ENCODE data around the gene PARVB.
"Not testable (repeated sequence)": the region's sequence is repeated elsewhere in the genome, so short reads cannot be mapped to it uniquely, and the experiment has no call there.

The PARVB gene

DNA sequence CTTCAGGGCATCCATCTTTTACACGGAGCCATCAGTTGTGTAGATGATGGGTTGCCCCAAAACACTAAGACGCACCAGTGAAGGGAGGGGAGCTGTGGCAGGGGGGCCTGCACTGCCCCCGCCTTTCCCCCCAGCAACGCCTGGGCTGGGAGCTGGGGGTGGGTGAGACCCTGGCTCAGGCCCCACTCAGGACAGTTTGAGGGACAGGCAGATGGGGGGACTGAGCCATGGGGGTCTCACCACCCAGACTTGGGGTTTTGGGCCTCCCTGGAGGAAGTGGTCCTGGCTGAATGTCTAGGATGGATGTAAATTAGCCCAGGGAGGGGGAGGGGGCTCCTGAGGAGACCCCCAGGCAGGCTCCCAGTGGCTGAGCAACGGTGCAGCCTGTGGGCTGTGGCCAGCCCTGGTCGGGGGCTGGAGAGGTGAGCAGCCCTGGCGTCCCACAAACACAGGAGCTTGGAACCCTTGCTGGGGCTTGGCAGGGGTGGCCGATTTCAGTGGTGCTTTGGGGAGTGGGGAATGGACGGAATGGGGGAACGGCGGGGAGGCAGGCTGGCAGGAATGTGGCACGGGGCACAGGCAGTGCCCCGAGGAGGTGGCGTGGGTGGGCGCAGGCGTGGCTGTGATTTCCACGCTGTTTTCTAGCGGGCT lies 6.1 kb downstream of the PARVB start:
- DNase-seq, result no peak

- DNase-seq, result no peak
Measured at GRCh38 chr22:44030702-44031082, 6.6 kb downstream of the PARVB start.

- peak; percentile 60 for DNase-seq
Measured at GRCh38 chr22:44031158-44031952, 7.3 kb downstream of the PARVB start.

DNA sequence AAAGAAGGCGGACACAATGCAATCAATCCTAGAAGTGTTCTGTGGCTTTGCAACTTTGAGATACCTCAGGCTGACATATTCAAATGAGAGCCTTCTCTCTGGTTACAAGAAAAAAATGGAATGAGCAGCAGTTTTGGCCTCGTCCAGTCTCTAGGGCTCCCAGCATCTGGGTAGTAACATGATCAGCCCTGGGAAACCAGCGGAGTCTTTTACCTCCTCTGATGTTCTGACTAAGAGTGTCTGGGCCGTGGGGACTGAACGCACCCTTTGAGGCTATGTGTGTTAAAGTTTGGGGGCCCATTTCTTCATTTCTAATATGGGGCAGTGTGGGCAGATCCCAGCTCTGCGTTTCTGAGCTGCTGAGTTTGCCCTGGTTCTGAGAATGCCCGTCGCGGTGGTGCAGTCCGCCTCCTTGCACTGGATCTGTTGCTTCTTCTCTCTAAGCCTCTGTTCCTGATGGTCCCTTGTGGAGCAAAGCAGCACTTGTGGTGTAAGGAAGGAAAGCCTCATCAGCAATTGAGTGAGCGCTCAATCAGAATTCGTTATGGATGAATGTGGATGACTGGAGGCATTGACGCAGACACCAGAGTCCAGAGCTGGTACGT lies 8.1 kb downstream of the PARVB start:
- no peak for DNase-seq

DNA sequence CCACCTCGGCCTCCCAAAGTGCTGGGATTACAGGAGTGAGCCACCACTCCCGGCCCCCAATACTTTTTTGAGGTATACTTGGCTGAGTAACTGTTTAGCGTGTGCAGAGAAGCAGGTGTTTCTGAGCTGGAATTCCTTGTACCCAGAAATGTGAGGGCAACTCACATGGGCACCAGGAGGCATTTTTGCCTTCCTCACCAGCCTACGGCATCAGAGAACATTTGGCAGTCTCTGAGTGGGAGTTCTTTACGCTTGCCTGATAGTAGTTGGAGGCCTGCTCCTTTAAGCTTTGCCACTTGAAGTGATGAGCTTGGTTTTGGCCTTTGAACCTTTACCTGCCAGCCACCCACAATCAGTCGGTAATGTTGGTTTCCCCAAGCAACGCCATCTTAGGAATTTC lies 9.2 kb downstream of the PARVB start:
- DNase-seq, result no peak

DNA sequence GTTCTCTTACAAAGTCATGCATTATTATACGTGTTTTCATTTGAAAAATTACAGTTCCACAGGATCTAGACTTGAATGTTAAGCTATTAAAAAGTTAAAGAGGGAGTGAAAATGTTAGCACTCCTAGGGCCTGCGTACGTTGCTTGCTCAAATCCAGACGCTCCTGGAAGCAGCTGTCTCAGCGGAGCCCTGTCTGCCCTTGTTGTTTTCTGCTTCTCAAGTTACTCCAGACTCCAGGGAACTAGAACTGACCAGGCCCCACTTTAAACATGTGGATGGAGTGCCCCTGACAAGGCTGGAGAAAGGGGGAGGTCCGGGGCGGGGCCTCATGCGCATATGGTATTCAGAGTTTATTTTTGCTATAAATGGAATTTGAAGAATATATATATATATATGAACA lies 9.6 kb downstream of the PARVB start:
- DNase-seq, result no peak

DNA sequence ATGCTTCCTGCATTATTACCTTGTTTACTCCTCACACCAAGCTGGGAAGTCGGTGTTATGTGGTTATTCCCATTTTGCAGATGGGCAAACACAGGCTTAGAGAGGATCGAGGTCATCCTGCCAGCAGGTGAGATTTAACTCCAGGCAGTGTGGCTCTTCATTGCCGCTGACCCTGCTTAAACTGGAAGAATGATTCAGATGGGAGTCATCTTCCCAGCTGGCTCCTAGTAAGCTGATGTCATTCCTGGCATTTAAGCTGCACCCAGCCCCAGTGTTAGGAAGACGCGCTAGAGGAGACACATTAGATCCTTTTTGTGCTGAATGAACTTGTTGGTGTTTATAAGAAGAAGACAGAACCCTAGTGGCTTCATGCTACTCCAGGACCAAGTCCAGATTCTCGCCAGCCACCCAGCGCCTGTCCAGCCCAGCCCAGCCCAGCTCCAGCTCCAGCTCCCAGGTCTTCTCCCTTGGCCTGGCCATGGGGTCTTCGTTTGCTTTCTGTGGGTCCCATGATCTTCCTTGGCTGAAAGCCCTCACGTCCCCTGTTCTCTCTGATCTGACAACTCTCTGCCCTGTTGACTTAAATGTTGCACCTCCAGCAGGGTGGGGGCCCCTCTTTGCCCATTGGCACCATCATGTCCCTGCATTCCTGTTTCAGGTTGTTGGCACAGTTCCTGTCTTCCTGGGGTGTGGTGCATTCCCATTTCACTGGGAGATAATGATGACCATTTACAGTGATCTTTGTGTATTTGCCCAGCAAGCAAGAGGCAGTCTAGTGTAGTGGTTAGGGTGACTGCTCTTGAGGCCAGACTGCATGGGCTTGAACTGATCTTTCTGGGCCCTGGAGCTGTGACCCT lies 13.6 kb downstream of the PARVB start:
- no peak for DNase-seq

DNA sequence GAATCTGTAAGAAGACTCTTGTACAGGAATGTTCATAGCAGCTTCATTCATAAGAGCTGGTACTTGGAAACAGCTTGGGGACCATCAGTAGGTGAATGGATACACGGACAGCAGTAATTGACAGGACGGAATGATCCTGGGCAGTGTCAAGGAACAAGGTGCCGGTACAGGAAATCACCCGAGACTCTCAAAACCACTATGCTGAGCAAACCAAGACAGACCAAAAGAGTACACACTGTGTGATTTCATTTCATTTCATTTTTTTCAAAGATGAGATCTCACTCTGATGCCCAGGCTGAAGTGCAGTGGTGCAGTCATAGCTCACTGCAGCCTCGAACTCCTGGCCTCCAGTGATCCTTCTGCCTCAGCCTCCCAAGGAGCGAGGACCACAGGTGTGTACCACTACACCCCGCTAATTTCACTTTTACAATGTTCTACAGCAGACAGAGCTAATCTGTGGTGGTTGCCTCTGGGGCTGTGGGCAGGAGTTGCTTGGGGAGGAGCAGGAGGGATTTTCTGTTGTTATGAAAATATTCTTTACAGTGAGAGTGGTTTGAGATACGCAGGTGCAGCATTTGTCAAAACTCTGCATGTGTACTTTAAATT lies 15.6 kb downstream of the PARVB start:
- no peak for DNase-seq

GRCh38 chr22:44042249-44043218 lies 18.4 kb downstream of the PARVB start:
- no peak for DNase-seq

GRCh38 chr22:44045145-44045544 lies 21.0 kb downstream of the PARVB start:
- no peak for DNase-seq

DNA sequence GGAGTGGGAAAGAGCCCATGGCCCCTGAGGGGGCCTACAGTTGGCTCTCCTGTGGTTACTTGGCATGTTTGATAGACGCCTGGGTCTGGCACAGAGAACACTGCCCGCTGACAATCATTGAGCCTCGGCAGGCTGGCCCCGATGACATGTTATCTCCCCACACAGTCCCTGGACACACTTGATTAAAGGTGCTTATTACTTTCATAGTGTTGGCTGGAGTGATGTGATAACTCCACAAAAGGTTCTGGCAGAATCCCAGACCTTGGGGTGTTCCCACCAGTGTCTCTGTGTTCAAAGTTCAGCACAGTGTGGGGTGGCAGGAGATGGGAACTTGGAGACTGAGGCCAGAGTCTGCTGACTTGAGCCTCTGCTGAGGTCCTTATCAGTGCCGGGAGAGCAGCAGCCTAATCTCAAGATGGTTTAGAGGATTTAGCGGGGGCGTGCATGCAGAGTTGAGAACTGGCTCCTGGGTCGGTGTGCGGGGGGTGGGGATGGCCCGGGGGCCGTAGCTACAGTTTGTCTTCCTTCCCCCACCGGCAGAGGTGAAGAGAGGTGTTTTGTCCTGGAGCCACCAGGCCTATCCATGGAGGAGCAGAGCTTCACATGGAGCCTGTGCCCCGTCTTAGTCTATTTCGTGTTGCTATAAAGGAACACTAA lies 22.5 kb downstream of the PARVB start:
- DNase-seq, result no peak

GRCh38 chr22:44047891-44048301 lies 23.8 kb downstream of the PARVB start:
- DNase-seq, result peak; percentile 11

DNA sequence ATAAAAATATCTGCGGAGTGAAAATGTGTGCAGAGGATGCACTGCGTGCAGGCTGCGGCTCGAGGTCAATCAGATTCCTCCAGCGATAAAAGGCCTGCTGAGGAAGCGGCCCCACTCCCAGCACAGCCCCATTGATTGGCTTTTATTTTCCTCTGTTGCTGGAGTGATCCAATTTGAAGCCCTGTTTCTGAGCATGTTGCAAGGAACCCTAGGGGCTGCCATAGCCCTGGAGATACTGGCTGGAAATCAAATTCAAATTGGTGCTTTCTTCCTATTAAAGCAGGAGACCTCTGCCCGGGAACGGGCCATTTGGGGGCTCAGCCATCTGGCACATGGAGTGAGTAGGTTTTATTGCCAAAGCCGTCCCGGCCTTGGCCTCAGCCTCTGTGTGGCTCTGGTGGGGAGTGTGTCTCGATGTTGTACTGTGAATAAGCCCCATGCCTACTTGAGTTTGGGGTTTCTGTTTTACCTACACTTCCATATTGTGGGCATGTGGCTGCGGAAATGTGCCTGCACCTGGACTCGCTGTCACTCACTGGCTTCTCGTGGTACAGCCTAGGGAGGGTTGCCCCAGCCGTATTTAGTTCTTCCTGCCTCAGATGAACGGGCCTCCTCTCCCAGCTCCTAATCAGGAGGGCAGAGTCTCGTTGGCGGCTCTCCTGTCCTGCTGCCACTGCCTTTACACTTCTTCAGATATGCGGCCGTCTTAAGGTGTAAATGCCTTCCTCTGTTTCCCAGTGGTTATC lies 25.6 kb downstream of the PARVB start:
- DNase-seq, result no peak

DNA sequence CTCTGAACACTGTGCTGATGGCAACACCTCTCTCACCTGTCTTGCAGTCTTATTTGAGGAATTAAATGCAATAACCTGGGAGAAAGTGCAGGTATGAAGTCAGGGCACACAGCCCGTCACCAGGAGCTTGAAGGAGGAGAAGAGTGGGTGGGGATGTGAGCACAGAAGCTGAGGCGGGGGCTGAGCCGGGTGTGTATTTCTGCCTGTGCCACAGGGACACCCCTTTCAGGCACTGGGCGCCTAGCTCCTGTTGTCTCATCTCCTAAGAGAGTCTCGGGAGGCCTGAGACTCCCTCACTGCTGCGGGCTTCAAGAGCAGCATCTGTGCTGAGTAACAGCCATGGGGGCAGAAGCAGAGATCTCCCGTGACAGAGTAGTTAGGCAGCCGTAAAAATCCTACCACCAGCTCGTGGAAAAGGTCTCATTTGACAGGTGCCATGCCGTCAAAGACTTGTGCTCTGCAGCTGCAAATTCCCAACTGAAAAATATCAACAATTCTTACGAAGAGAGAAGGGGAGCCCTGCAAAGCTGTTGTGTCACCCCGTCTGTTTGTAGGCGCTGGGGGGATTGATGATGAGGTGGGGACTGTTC lies 26.8 kb downstream of the PARVB start:
- no peak for DNase-seq

DNA sequence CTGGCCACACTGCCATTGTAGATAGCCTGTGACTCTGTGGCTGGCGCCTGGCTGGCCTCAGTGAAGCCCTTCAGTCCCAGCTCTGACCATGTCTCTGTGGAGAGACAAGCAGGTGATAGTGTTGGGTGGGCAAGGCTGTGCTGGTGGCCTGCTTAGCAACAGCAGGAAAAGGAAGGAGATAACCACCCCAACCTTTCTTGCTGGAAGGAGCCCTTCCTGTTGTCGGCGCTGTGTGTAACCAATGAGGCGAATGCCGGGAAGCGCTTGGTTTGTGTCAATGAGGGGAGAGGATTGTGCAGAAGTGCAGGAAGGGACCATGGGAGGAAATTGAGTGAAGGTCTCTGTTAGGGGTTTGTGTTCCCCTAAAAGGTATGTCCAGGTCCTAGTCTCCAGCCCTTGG lies 27.3 kb downstream of the PARVB start:
- no peak for DNase-seq

DNA sequence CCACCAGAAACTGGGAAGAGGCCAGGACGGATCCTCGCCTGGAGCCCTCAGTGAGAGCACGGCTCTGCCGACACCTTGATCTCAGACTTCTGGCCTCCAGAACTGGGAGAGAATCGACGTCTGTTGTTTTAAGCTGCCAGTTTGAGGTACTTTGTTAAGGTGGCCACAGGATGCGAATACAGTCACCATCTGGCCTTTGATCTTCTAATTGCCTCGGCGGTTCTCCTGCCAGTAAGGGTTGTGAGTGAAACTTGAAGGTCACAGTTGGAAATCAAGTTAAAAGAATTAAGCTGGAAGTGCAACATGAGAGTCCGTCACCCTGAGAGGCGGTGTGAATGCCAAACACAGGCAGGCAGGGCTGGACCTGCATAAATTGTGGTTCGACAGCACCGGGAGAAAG lies 27.9 kb downstream of the PARVB start:
- no peak for DNase-seq

GRCh38 chr22:44055805-44056204 lies 31.7 kb downstream of the PARVB start:
- no peak for DNase-seq

- DNase-seq, result not testable (repeated sequence)
Measured at GRCh38 chr22:44056649-44057048, 32.5 kb downstream of the PARVB start.

DNA sequence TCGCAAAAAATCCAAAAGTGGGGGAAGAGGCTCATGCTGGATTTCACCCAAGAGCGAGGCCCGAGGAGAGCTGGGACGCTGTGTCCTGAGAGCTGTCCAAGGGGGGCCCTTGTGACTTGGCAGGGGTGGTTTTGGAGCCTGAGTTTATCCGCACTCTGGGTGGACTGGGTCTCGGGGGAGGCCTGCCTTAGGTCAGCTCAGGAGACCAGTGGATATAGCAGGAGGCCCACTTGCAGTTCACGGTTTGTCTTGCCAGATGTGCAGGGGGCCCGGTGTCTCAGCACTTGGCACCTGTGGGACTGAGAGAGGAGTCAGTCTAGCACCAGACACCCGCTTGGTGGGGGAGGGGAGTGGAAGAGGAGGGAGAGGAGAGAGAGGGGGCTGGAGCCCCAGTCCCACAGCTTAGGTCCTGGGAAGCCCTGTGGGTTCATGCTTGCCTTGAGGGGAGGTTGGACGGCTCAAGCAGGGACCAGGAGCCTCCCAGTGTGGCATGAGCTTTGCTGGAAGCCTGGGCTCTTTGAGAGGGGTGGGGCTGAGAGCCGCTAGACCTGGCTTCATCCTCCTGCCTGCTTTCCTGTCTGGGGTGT lies 33.4 kb downstream of the PARVB start:
- DNase-seq, result no peak

All from CD4-positive, alpha-beta T cell treated with Interleukin-12 subunit alpha and Interleukin-12 subunit beta, for 1 hour (primary cell).